DOHH2 (cell line): ENCODE results near the gene UFD1.

Experiments used
- EZH2phosphoT487 ChIP-seq: fragments of 200-600 bp; sonication (generic); IDR thresholded peaks from 2 replicates; pipeline ENCODE4 v1.6.1; 2017; ENCODE audit warnings: borderline replicate concordance, mild to moderate bottlenecking, antibody characterized with exemption, low read length, moderate library complexity, mixed read lengths
- TF ChIP-seq, protein P1 (sequence below): fragments of 200-600 bp; sonication (generic); IDR thresholded peaks from one replicate; pipeline ENCODE4 v1.5.1; 2014; ENCODE audit warnings: antibody characterized with exemption, mild to moderate bottlenecking, low read depth, low read length; ENCODE audit not compliant: poor library complexity, severe bottlenecking

DNA sequence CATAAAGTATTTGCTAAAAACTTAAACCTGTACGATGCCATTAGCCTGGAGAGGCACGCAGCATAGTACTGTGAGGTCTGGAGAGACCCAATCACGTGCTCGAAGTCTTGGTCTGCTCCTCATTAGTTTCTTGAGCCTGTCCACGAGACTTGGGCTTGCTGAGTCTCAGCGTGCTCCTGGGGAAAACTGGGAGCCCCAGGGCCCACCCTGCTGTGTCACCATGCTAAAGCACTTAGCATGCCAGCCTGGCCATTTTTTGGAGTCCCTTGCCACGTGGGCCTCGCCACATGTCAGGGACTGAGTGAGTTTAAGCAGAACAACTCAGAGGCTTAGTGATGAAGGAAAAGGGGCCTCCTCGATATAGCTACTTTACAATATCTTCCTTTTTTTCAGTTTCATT, 3.3 kb upstream of the UFD1 start:
- TF ChIP-seq, protein P1, sequence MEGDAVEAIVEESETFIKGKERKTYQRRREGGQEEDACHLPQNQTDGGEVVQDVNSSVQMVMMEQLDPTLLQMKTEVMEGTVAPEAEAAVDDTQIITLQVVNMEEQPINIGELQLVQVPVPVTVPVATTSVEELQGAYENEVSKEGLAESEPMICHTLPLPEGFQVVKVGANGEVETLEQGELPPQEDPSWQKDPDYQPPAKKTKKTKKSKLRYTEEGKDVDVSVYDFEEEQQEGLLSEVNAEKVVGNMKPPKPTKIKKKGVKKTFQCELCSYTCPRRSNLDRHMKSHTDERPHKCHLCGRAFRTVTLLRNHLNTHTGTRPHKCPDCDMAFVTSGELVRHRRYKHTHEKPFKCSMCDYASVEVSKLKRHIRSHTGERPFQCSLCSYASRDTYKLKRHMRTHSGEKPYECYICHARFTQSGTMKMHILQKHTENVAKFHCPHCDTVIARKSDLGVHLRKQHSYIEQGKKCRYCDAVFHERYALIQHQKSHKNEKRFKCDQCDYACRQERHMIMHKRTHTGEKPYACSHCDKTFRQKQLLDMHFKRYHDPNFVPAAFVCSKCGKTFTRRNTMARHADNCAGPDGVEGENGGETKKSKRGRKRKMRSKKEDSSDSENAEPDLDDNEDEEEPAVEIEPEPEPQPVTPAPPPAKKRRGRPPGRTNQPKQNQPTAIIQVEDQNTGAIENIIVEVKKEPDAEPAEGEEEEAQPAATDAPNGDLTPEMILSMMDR = no peak
- no peak for TF ChIP-seq EZH2phosphoT487
